Breast epithelium (tissue), 4 donors: ENCODE data around the gene RIPOR3. TPM values are rescaled to one million over a fixed set of nuclear protein-coding genes. Genes with fewer than 3 reads are reported as not detected.

Experiments
- DNase-seq, 2 donors: peaks; one replicate each; pipeline ENCODE4 v3.0.0-alpha.2; 2019; ENCODE audit warnings: low spot score in 2 of 2
- H3K27ac ChIP-seq, 2 donors: fragments of 200-600 bp; sonication (generic) in 1 of 2; one replicate each; pipeline ENCODE4 v1.5.1; 2016 to 2019; ENCODE audit warnings: mild to moderate bottlenecking in 1 of 2
- H3K27me3 ChIP-seq, 2 donors: fragments of 200-600 bp; sonication (generic) in 1 of 2; one replicate each; pipeline versions ENCODE4 v1.5.1 to v1.6.0; 2017 to 2019; ENCODE audit warnings: control low read depth in 1 of 2, mild to moderate bottlenecking in 1 of 2
- H3K36me3 ChIP-seq: fragments of 200-600 bp; one replicate; pipeline ENCODE4 v1.5.1; 2019
- H3K4me1 ChIP-seq, 2 donors: fragments of 200-600 bp; sonication (generic); one replicate each; pipeline ENCODE4 v1.5.1; 2016 to 2019; ENCODE audit warnings: control low read depth in 1 of 2
- H3K4me3 ChIP-seq, 3 donors: fragments of 200-600 bp; sonication (generic); 1 replicate in 2 of 3; 2 replicates in 1 of 3; pipeline ENCODE4 v1.5.1; 2016 to 2019; ENCODE audit warnings: mild to moderate bottlenecking in 3 of 3, moderate library complexity in 2 of 3
- H3K9me3 ChIP-seq, 2 donors: fragments of 200-600 bp; sonication (generic) in 1 of 2; one replicate each; pipeline ENCODE4 v1.5.1; 2016 to 2019; ENCODE audit warnings: control low read depth in 1 of 2
- POLR2A ChIP-seq: fragments of 450-650 bp; IDR thresholded peaks from one replicate; pipeline ENCODE4 v1.6.1; 2016; ENCODE audit warnings: antibody characterized with exemption, mild to moderate bottlenecking, moderate library complexity
- POLR2AphosphoS5 ChIP-seq, 3 donors: sonication (generic); formaldehyde crosslinking; IDR thresholded peaks; one replicate each; pipeline ENCODE4 v1.6.1; 2017; ENCODE audit warnings: antibody characterized with exemption in 3 of 3
- intact Hi-C: fragments of 100-400 bp; cut with DNase I; formaldehyde crosslinking; loops from one replicate; pipeline ENCODE4 v1.15.1; 2023; ENCODE audit warnings: low total_unique reads
- total RNA-seq, 3 donors: library from RNA; depleted of rRNA; stranded (reverse); fragments of >200 nt; gene quantifications; one replicate each; pipeline ENCODE4 v1.1.0, GENCODE V29; 2016
- TF ChIP-seq, protein P1 (sequence below), 3 donors: fragments of 450-650 bp; IDR thresholded peaks; one replicate each; pipeline ENCODE4 v1.5.1; 2016 to 2017; ENCODE audit warnings: antibody characterized with exemption in 3 of 3, mild to moderate bottlenecking in 3 of 3, moderate library complexity in 3 of 3

Gene RIPOR3
- total RNA-seq, 3 donors from 2014 or later: 4.5 to 35.5 (median 26.9) TPM

DNA sequence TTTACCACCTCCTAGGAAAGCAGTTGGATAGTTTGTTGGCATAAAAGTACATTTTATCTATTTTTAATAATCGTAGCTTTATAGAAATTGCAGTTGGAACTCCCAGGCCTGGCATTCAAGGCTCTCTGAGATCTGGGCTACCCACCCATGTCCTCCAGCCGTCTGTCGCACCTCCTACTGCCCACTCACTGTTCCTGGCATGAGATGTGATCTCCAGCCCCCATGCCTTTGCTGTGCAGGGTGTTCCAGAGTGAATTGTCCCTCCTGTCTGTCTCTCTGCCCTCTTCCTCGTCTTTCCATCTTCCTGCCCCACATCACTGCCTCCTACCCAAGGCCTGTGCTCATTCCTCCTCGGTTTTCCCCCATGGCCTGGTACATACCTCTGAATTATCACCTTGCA lies 130.5 kb downstream of the RIPOR3 start:
- Histone ChIP-seq H3K4me1 (no peaks in the 10 kb centered on the region), H3K27ac (no peak overlapping the region), H3K9me3 (no peaks in the 10 kb centered on the region), H3K27me3 (no peaks in the 10 kb centered on the region), H3K36me3 (no peaks in the 10 kb centered on the region), H3K4me3 (no peak overlapping the region)
- TF ChIP-seq POLR2A: no peak
- TF ChIP-seq, protein P1, sequence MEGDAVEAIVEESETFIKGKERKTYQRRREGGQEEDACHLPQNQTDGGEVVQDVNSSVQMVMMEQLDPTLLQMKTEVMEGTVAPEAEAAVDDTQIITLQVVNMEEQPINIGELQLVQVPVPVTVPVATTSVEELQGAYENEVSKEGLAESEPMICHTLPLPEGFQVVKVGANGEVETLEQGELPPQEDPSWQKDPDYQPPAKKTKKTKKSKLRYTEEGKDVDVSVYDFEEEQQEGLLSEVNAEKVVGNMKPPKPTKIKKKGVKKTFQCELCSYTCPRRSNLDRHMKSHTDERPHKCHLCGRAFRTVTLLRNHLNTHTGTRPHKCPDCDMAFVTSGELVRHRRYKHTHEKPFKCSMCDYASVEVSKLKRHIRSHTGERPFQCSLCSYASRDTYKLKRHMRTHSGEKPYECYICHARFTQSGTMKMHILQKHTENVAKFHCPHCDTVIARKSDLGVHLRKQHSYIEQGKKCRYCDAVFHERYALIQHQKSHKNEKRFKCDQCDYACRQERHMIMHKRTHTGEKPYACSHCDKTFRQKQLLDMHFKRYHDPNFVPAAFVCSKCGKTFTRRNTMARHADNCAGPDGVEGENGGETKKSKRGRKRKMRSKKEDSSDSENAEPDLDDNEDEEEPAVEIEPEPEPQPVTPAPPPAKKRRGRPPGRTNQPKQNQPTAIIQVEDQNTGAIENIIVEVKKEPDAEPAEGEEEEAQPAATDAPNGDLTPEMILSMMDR (IDR thresholded peaks at IDR 0.05): no peak
- TF ChIP-seq POLR2AphosphoS5 (IDR thresholded peaks at IDR 0.05): no peak
- no peak for DNase-seq
- intact Hi-C loops: no loop called here

GRCh38 chr20:50559856-50560638 lies 131.3 kb downstream of the RIPOR3 start:
- TF ChIP-seq POLR2AphosphoS5 (IDR thresholded peaks at IDR 0.05): no peak
- no peak for TF ChIP-seq POLR2A
- TF ChIP-seq, protein P1 (IDR thresholded peaks at IDR 0.05): no peak

DNA sequence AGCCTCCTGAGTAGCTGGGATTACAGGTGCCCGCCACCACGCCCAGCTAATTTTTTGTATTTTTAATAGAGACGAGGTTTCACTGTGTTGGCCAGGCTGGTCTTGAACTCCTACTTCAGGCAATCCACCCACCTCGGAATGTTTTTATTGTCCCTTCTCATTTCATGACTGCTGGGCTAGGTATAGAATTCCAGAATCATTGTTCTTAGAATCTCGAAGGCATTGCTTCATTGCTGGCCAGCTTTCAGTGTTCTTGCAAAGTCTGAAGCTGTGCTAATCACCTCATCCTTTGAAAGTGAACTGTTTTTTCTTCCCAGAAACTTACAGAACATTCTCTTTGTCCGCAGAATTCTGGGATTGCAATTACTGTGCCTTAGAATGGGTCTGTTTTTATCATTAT lies 132.2 kb downstream of the RIPOR3 start:
- no peak for TF ChIP-seq POLR2AphosphoS5 (IDR thresholded peaks at IDR 0.05)
- no peak for TF ChIP-seq POLR2A
- TF ChIP-seq, protein P1 (IDR thresholded peaks at IDR 0.05): no peak
- Histone ChIP-seq H3K36me3 (no peaks in the 10 kb centered on the region), H3K27me3 (no peaks in the 10 kb centered on the region), H3K4me3 (no peak overlapping the region), H3K9me3 (no peaks in the 10 kb centered on the region), H3K27ac (no peak overlapping the region), H3K4me1 (no peaks in the 10 kb centered on the region)
- intact Hi-C loops: loop anchor here (1.0 kb wide), 1 partner anchor 15 kb away; no protein-coding TSS in a partner anchor
- no peak for DNase-seq

More at GRCh38 chr20:50559856-50560638, 131.3 kb downstream of the RIPOR3 start:
- H3K27ac ChIP-seq: no peak overlapping the region
- intact Hi-C loops: loop anchor here (1.0 kb wide), 1 partner anchor 16 kb away; no protein-coding TSS in a partner anchor
- no peaks in the 10 kb centered on the region for H3K27me3 ChIP-seq
- no peaks in the 10 kb centered on the region for H3K4me1 ChIP-seq
- H3K9me3 ChIP-seq: no peaks in the 10 kb centered on the region
- H3K4me3 ChIP-seq: no peak overlapping the region
- no peaks in the 10 kb centered on the region for H3K36me3 ChIP-seq
- no peak for DNase-seq

- intact Hi-C loops: no loop called here
- no peaks in the 10 kb centered on the region for H3K4me1 ChIP-seq
- no peak overlapping the region for H3K4me3 ChIP-seq
- no peak for DNase-seq
- no peaks in the 10 kb centered on the region for H3K9me3 ChIP-seq
- TF ChIP-seq POLR2AphosphoS5 (IDR thresholded peaks at IDR 0.05): no peak
- TF ChIP-seq, protein P1 (IDR thresholded peaks at IDR 0.05): no peak
- no peaks in the 10 kb centered on the region for H3K27me3 ChIP-seq
- no peak overlapping the region for H3K27ac ChIP-seq
- no peaks in the 10 kb centered on the region for H3K36me3 ChIP-seq
These were observed 132.8 kb downstream of the RIPOR3 start for GRCh38 chr20:50558483-50558925.

DNA sequence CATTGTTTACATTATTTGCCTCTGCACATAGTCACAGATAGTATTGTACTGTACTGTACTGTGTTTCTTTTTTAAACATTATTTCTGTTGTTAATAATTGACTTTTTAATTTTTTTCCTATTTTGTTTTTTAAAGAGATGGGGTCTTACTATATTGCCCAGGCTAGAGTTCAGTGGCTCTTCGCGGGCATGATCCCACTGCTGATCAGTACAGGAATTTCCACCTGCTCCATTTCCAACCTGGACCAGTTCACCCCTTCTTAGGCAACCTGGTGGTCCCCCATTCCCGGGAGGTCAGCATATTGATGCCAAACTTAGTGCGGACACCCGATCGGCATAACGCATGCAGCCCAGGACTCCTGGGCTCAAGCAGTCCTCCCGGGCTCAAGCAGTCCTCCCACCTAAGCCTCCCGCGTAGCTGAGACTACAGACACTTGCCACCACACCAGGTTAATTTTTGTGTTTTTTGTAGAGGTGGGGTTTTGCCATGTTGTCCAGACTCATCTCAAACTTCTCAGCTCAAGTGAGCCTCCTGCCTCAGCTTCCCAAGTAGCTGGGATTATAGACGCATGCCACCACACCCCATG lies 133.7 kb downstream of the RIPOR3 start:
- Histone ChIP-seq H3K4me1 (no peaks in the 10 kb centered on the region), H3K27ac (no peak overlapping the region), H3K36me3 (no peaks in the 10 kb centered on the region), H3K27me3 (no peaks in the 10 kb centered on the region), H3K9me3 (no peaks in the 10 kb centered on the region), H3K4me3 (no peak overlapping the region)
- no peak for DNase-seq
- no peak for TF ChIP-seq POLR2AphosphoS5 (IDR thresholded peaks at IDR 0.05)
- no peak for TF ChIP-seq POLR2A
- TF ChIP-seq, protein P1 (IDR thresholded peaks at IDR 0.05): no peak
- intact Hi-C loops: no loop called here
